ENCODE results near the gene JADE3.

DNA sequence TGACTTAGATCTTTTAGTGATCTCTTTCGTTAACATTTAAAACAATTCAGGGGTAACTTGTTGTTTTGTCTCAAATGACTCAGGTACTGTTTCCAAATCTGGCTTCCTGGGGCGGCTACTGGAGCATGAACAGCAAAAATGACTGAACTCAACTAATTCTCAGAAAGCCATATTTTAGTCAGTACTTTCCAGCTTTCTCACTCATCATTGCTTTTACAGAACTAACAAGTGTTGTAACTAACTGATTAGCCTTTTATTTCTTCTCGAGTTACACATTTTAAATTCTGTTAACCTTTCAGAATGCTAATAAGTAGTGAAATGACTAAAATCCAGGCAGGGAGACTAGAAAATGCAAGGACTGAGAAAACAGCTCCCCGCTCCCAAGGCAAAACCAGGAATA is 55.3 kb downstream of the JADE3 start:
- TF ChIP-seq, protein P1, sequence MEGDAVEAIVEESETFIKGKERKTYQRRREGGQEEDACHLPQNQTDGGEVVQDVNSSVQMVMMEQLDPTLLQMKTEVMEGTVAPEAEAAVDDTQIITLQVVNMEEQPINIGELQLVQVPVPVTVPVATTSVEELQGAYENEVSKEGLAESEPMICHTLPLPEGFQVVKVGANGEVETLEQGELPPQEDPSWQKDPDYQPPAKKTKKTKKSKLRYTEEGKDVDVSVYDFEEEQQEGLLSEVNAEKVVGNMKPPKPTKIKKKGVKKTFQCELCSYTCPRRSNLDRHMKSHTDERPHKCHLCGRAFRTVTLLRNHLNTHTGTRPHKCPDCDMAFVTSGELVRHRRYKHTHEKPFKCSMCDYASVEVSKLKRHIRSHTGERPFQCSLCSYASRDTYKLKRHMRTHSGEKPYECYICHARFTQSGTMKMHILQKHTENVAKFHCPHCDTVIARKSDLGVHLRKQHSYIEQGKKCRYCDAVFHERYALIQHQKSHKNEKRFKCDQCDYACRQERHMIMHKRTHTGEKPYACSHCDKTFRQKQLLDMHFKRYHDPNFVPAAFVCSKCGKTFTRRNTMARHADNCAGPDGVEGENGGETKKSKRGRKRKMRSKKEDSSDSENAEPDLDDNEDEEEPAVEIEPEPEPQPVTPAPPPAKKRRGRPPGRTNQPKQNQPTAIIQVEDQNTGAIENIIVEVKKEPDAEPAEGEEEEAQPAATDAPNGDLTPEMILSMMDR (IDR thresholded peaks at IDR 0.05; ENCODE audit: borderline replicate concordance, extremely low read depth, low read length, poor library complexity, severe bottlenecking), result no peak
- TF ChIP-seq EZH2 (IDR thresholded peaks at IDR 0.05; ENCODE audit: borderline replicate concordance, low read depth, low read length, severe bottlenecking), result no peak

All from DND-41 (cell line).